Measurements from ENCODE around the gene C3orf85.

GRCh38 chr3:109187390-109187789 lies 50.9 kb downstream of the C3orf85 start:
- TF ChIP-seq POLR2A (IDR thresholded peaks at IDR 0.05) (no peak), CTCF (IDR thresholded peaks at IDR 0.05) (no peak)

All from adrenal gland (tissue), 5 donors.